ENCODE results near the gene ALOX12B. TPM values are rescaled to one million over a fixed set of nuclear protein-coding genes. Genes with fewer than 3 reads are reported as not detected.

ALOX12B gene
- total RNA-seq, 1 donor from 2014 or later, result 0.41 TPM

DNA sequence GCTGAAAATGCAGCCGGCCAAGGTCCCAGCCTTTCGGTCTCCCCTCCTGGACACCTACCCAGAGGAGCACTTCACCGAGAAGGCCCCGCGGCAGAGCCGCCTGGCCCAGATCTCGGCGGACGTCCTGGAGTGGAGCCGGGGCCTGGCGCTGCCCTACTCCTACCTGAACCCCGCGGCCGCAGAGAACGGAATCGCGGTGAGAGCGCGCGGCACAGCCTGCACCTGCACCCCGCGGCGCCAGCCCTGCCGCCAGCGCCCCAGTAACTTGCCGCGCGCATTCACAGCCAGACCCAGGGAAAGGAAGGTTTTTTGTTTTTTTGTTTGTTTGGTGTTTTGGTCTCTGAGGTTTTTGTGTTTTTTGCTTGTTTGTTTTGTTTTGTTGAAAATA, 15.2 kb downstream of the ALOX12B start:
- H3K27ac Mint-ChIP-seq, result no peak overlapping the region
- peaks cover 97% of the 10 kb centered on the region for H3K27me3 Mint-ChIP-seq
- no peaks in the 10 kb centered on the region for H3K9me3 Mint-ChIP-seq (ENCODE audit: low read depth)
- no peaks in the 10 kb centered on the region for H3K36me3 Mint-ChIP-seq (ENCODE audit: insufficient read depth)
- DNase-seq (ENCODE audit: low spot score, unreplicated experiment), result no peak
- H3K4me1 Mint-ChIP-seq (ENCODE audit: low read depth), result peaks cover 15% of the 10 kb centered on the region
- TF ChIP-seq, protein P1, sequence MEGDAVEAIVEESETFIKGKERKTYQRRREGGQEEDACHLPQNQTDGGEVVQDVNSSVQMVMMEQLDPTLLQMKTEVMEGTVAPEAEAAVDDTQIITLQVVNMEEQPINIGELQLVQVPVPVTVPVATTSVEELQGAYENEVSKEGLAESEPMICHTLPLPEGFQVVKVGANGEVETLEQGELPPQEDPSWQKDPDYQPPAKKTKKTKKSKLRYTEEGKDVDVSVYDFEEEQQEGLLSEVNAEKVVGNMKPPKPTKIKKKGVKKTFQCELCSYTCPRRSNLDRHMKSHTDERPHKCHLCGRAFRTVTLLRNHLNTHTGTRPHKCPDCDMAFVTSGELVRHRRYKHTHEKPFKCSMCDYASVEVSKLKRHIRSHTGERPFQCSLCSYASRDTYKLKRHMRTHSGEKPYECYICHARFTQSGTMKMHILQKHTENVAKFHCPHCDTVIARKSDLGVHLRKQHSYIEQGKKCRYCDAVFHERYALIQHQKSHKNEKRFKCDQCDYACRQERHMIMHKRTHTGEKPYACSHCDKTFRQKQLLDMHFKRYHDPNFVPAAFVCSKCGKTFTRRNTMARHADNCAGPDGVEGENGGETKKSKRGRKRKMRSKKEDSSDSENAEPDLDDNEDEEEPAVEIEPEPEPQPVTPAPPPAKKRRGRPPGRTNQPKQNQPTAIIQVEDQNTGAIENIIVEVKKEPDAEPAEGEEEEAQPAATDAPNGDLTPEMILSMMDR (IDR thresholded peaks at IDR 0.05; ENCODE audit: unreplicated experiment), result no peak
- peak overlapping the region; percentile 9 for H3K4me3 Mint-ChIP-seq (ENCODE audit: low read depth)

DNA sequence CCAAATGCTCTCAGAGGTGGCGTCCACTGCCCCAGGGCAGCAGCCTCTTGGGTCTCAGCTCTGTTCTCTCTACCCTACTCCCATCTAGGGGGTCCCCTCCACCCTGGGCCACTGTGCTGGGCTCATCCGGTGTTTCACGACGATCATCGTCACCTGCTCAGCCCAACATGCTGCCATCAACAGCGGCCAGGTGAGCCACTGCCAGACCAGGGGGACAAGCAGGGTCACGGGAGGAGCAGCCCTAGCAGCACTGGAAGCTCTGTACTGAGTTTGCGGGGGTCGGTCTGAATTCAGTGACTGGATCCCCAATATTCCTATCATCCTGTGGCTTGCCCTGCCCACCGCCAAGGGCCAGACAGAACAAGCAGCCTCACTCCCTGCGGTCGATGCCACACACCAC, 16.0 kb downstream of the ALOX12B start:
- Mint-ChIP-seq H3K27ac (no peak overlapping the region), H3K9me3 (ENCODE audit: low read depth) (no peaks in the 10 kb centered on the region), H3K4me3 (ENCODE audit: low read depth) (no peak overlapping the region), H3K27me3 (peaks cover 97% of the 10 kb centered on the region), H3K36me3 (ENCODE audit: insufficient read depth) (no peaks in the 10 kb centered on the region), H3K4me1 (ENCODE audit: low read depth) (peaks cover 15% of the 10 kb centered on the region)
- no peak for DNase-seq (ENCODE audit: low spot score, unreplicated experiment)
- TF ChIP-seq, protein P1 (IDR thresholded peaks at IDR 0.05; ENCODE audit: unreplicated experiment), result no peak

DNA sequence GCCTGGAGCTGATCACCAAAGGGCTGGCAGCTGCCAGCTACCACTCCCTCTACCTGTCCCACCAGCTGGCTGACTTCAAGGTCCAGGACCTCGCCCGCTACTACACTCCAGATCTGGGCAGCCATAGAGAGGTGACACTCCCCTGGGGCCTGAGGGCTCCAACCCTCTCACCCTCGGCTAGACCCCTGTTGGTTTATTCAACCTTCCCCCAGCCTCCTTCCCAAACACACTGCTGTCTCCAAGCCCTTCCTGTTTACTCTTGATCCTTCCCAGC, 18.0 kb downstream of the ALOX12B start:
- no peak overlapping the region for H3K27ac Mint-ChIP-seq
- TF ChIP-seq, protein P1 (IDR thresholded peaks at IDR 0.05; ENCODE audit: unreplicated experiment), result no peak
- peaks cover 96% of the 10 kb centered on the region for H3K27me3 Mint-ChIP-seq
- H3K36me3 Mint-ChIP-seq (ENCODE audit: insufficient read depth), result no peaks in the 10 kb centered on the region
- no peaks in the 10 kb centered on the region for H3K9me3 Mint-ChIP-seq (ENCODE audit: low read depth)
- H3K4me3 Mint-ChIP-seq (ENCODE audit: low read depth), result no peak overlapping the region
- no peak for DNase-seq (ENCODE audit: low spot score, unreplicated experiment)
- peaks cover 15% of the 10 kb centered on the region for H3K4me1 Mint-ChIP-seq (ENCODE audit: low read depth)

DNA sequence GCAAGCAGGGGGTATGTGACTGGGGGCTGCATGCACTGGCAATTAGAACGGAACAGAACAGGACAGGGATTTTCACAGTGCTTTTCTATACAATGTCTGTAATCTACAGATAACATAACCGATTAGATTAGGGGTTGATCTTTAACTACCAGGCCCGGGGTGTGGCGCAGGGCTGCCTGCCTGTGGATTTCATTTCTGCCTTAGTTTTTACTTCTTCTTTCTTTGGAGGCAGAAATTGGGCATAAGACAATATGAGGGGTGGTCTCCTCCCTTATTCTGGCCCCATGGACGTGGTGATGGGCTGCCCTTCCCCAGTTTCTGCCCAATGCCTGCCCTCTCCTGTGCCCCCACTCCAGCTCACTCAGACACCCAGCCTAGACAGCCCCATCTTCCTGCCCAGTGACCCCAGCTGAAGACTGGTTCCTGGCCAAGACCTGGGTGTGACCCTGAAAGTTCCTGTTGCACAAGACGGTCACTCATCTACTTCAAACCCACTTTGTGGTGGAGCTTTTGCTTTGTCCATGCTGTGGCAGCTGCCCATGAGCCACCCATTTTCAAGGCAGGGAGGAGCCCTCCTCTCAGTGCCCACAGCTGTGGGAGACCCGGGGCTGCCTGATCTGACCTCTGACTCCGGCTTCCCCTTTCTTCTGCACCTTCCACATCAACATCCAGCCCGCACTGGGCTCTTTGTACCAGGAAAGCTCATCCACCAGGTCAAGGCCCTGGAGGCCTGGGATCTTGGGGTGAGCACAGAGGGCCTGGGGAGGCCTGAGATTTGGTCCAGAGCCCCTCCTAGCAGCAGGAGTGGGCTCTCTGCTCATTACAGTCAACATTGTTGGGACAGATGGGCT, 18.6 kb downstream of the ALOX12B start:
- TF ChIP-seq, protein P1 (IDR thresholded peaks at IDR 0.05; ENCODE audit: unreplicated experiment), result no peak
- H3K36me3 Mint-ChIP-seq (ENCODE audit: insufficient read depth), result no peaks in the 10 kb centered on the region
- no peak for DNase-seq (ENCODE audit: low spot score, unreplicated experiment)
- peaks cover 95% of the 10 kb centered on the region for H3K27me3 Mint-ChIP-seq
- H3K4me1 Mint-ChIP-seq (ENCODE audit: low read depth), result peaks cover 17% of the 10 kb centered on the region
- no peak overlapping the region for H3K27ac Mint-ChIP-seq
- H3K9me3 Mint-ChIP-seq (ENCODE audit: low read depth), result no peaks in the 10 kb centered on the region
- no peak overlapping the region for H3K4me3 Mint-ChIP-seq (ENCODE audit: low read depth)

DNA sequence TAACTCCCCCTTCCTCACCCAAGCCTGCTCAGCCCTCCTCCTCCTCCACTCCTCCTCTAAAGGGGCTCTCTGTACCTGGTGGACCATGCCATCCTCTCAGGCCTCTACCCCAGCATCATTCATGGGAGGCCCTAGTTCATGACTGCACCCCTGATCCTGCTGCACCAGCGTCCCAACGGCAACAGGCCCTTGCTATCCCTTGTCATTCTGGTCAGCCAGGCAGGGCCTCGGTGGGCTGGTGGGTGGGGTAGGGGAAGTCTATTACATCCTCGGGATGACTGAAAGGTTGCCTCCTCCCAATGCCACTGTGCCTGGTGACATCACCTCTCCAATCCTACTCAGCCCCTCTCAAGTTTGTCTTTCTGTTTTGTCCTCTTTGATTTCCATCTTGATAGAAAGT, 19.7 kb downstream of the ALOX12B start:
- H3K27ac Mint-ChIP-seq, result no peak overlapping the region
- peaks cover 13% of the 10 kb centered on the region for H3K4me1 Mint-ChIP-seq (ENCODE audit: low read depth)
- H3K27me3 Mint-ChIP-seq, result peaks cover 93% of the 10 kb centered on the region
- H3K36me3 Mint-ChIP-seq (ENCODE audit: insufficient read depth), result no peaks in the 10 kb centered on the region
- TF ChIP-seq, protein P1 (IDR thresholded peaks at IDR 0.05; ENCODE audit: unreplicated experiment), result no peak
- no peak overlapping the region for H3K4me3 Mint-ChIP-seq (ENCODE audit: low read depth)
- no peaks in the 10 kb centered on the region for H3K9me3 Mint-ChIP-seq (ENCODE audit: low read depth)
- DNase-seq (ENCODE audit: low spot score, unreplicated experiment), result no peak
